ENCODE data around the gene PTPRN2. TPM values are rescaled to one million over a fixed set of nuclear protein-coding genes. Genes with fewer than 3 reads are reported as not detected.

Gene PTPRN2
- total RNA-seq, 1 donor from 2014 or later: 0.33 TPM

DNA sequence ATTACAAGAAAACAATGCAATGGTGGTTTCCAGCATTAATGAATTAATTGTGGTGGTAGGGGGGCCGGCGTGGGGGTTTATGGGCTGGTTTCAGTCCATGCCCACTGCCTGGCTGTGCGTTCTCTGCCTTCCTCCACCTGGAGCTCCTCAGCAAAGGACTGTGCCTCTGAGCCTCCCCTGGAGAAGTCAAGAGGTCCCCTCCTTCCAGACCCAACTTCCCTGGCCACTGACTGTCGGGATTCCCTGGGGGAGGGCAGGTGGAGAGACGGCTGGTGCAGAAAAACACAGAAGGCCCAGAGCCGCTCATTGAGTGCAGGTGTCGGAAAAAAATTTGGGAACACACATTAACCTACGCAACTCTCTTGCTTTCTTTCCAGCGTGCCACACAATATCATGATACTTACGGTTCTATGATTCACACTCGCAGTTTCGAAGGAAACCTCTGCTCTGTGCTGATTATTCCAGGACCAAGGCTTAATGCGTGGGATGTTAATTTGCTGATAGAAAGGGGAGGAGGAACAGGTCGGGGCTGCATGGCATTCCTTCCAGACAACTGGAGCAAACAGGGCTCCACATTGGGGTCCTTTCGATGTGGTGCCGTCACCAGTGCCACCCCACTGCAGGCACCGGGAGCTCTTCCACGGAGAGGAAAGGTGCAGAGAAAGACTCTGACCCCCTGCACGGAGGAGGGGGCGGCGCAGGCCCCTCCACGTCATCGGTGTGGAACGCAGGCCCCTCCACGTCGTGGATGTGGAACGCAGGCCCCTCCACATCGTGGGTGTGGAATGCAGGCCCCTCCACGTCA is 744.1 kb downstream of the PTPRN2 start:
- no peak for DNase-seq (ENCODE audit: low spot score)
- no peak for ATAC-seq

DNA sequence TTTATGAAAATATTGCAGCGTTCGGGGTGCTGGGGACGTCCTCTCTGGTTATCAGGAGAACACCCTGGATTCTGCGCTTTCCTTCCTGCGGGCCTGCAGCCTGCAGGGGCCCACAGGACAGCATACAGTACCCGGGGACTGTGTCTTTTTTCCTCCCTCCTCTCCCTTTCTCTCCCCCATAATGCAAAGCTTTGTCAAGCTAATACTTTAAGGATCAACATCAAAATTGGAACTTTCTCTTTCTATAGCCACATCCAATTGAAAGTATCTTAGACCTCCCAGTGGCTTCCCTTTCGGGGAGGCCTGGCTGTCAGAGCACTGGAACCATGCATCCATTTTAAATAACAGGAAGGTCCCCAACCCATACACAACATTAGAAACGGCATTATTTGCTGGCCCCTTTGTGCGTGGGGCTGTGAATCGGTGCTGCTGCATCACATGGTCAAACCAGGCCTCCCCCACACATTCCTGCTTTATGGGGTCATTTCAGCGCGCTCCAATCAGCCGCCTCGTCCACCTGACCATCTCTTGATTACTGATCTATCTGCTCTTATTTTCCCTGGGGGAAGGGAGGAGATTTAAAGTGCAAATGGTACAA is 745.8 kb downstream of the PTPRN2 start:
- ATAC-seq (no peak), DNase-seq (ENCODE audit: low spot score) (no peak)

- no peak for DNase-seq (ENCODE audit: low spot score)
- no peak for ATAC-seq
These were observed 746.5 kb downstream of the PTPRN2 start for GRCh38 chr7:157840914-157841772.

GRCh38 chr7:157840174-157840913 is 747.3 kb downstream of the PTPRN2 start:
- ATAC-seq: no peak

DNA sequence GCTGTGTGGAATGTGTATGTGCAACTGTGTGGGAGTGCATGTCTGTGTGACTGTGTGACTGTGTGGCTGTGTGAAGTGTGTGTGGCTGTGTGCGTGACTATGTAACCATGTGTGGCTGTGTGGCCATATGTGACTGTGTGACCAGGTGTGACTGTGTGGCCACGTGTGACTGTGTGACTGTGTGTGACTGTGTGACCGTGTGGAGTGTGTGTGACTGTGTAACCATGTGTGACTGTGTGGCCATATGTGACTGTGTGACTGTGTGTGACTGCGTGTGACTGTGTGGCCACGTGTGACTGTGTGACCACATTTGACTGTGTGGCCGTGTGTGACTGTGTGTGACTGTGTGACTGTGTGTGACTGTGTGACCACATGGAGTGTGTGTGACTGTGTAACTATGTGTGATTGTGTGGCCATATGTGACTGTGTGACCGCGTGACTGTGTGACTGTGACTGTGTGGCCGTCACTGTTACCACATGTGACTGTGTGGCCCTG is 747.9 kb downstream of the PTPRN2 start:
- no peak for DNase-seq (ENCODE audit: low spot score)
- no peak for ATAC-seq

More at GRCh38 chr7:157840174-157840913, 747.3 kb downstream of the PTPRN2 start:
- DNase-seq (ENCODE audit: low spot score): no peak

- ATAC-seq (no peak), DNase-seq (ENCODE audit: low spot score) (no peak)
These were observed 748.4 kb downstream of the PTPRN2 start for GRCh38 chr7:157839226-157839625.

- DNase-seq (ENCODE audit: low spot score) (no peak), ATAC-seq (no peak)
These were observed 750.1 kb downstream of the PTPRN2 start for GRCh38 chr7:157837561-157837960.

GRCh38 chr7:157837047-157837446 is 750.6 kb downstream of the PTPRN2 start:
- no peak for DNase-seq (ENCODE audit: low spot score)

DNA sequence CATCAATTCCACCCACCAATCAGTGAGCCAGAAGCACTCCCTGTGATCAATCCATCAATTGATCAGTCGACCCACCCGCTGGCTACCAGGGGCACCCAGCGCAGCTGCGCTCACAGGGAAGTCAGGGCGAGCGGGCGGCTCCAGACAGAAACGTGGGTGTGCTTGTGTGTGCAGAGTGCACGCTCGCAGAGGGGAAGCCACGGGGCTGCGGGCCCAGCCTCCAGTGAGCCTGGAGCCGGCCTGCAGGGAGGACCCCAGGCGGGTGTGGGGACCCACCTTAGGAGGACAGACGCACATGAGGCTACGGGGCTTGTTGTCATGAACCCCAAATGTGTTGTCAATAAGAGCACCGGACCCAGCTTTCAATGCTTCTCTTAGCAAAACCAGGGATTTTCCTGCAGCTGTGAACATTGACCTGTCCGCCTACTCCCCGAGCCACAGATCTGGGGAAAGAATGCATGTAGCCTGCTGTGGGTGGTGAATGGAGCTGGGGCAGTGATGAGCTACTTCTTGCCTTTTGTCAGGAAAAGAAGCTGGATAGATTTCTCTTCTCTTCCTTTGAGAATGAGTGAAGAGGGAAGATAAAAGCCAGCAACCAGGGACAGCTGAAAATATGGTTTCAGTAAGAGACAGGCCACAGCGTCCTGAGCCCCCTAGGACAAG is 753.0 kb downstream of the PTPRN2 start:
- no peak for ATAC-seq

More at GRCh38 chr7:157837047-157837446, 750.6 kb downstream of the PTPRN2 start:
- no peak for ATAC-seq

GRCh38 chr7:157832866-157833607 is 754.6 kb downstream of the PTPRN2 start:
- DNase-seq (ENCODE audit: low spot score) (no peak), ATAC-seq (no peak)

More for the DNA sequence above, 753.0 kb downstream of the PTPRN2 start:
- no peak for DNase-seq (ENCODE audit: low spot score)

DNA sequence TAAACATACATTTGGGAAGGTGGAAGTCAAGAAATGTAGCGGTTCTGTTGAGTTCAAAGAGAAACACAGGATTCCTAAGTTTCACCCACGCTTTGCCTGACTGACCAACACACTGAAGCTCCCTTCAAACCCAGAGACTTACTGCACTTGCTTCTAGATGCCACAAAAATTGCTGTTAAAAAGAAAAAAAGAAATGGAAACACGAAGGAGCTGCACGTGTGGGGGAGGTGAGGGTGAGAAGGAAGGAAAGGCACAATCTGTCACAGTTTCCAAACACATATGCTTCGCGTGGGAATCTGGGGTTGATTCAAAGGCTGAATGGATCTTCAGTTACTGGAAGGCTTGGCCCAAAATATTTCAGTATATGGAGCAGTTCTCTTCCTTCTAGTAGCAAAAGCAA is 755.2 kb downstream of the PTPRN2 start:
- DNase-seq (ENCODE audit: low spot score) (no peak), ATAC-seq (no peak)

DNA sequence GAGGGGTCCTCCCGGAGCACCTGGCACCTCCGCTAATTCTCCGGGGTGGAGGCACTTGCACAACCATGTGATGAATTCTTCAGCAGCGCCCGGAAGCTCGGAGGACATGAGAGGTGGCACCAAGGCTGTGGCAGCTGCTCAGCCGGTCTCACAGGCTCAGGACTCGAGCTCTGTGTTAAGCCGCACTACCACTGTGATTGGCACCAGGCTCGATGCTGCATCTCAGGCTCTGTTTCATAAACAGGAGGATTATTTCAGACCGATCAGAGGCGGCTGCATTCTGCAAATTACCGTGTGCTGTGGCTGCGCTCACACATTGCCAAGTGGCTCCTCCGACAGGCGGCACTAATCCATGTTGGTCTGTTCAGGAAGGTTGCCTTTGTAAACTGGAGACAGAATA is 755.6 kb downstream of the PTPRN2 start:
- DNase-seq (ENCODE audit: low spot score): no peak
- no peak for ATAC-seq

GRCh38 chr7:157831143-157831905 is 756.3 kb downstream of the PTPRN2 start:
- no peak for ATAC-seq
- DNase-seq (ENCODE audit: low spot score): no peak

GRCh38 chr7:157830331-157830730 is 757.3 kb downstream of the PTPRN2 start:
- DNase-seq (ENCODE audit: low spot score) (no peak), ATAC-seq (no peak)

GRCh38 chr7:157829491-157829890 is 758.1 kb downstream of the PTPRN2 start:
- no peak for ATAC-seq

GRCh38 chr7:157828881-157829280 is 758.7 kb downstream of the PTPRN2 start:
- ATAC-seq (no peak), DNase-seq (ENCODE audit: low spot score) (no peak)

More at GRCh38 chr7:157829491-157829890, 758.1 kb downstream of the PTPRN2 start:
- DNase-seq (ENCODE audit: low spot score): no peak

DNA sequence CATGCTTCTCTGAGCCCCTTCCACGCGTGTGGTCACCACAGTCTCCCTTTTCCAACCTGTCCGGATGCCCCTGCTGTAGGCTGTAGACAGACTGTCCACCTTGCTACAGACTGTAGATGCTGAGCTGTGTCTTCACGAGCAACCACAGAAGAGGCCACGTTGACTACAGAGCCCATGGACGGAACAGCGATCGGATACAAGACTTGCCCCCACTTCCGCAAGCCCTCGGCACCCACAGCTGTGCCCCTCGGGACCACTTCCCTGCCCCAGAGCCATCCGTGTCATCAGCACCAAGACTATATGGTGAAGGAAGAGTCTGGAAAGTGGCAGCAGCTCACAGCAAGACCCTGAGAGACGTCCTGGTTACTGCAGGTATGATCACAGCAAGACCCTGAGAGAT is 759.4 kb downstream of the PTPRN2 start:
- ATAC-seq: no peak
- no peak for DNase-seq (ENCODE audit: low spot score)

GRCh38 chr7:157827863-157828160 is 759.8 kb downstream of the PTPRN2 start:
- ATAC-seq: no peak

More at GRCh38 chr7:157827863-157828160, 759.8 kb downstream of the PTPRN2 start:
- no peak for DNase-seq (ENCODE audit: low spot score)
